ENCODE measurements around the gene GNAI1.
A peak's percentile ranks its signal among the peaks of the same experiment; 100 is the strongest.

Gene GNAI1

DNA sequence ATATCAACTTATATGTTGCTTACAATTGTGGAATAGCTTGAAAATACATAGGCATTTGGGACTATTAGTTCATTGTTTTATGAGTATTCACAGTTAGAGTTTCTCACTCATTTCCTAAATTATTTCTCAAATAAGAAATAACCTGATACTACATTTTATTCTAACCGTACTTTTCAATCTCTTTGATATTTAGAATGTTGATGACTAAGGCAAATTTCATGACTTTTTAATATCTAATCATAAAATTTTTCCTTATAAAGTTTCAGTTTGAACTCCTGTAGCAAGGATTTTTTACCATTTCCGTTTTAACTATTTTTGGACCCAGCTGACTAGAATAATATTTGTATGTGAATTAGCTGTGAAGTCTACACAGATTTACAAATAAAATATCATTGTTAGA lies 41.3 kb upstream of the GNAI1 start:
- Mint-ChIP-seq H3K27me3 (ENCODE audit: low read depth) (no peaks in the 10 kb centered on the region), H3K36me3 (ENCODE audit: low read depth) (no peaks in the 10 kb centered on the region), H3K9me3 (no peaks in the 10 kb centered on the region), H3K4me3 (no peak overlapping the region), H3K27ac (no peak overlapping the region), H3K4me1 (peaks cover 5% of the 10 kb centered on the region)
- TF ChIP-seq CTCF (IDR thresholded peaks at IDR 0.05; ENCODE audit: unreplicated experiment in 3 of 3), result no peak

- TF ChIP-seq CTCF (IDR thresholded peaks at IDR 0.05; ENCODE audit: unreplicated experiment in 3 of 3), result peak; percentile 32 to 58 (median 46)
- H3K36me3 Mint-ChIP-seq (ENCODE audit: low read depth), result no peaks in the 10 kb centered on the region
- no peak overlapping the region for H3K4me3 Mint-ChIP-seq
- H3K27ac Mint-ChIP-seq, result no peak overlapping the region
- H3K9me3 Mint-ChIP-seq, result no peaks in the 10 kb centered on the region
- H3K27me3 Mint-ChIP-seq (ENCODE audit: low read depth), result no peaks in the 10 kb centered on the region
- H3K4me1 Mint-ChIP-seq, result no peaks in the 10 kb centered on the region
Measured at GRCh38 chr7:80095545-80095944, 39.1 kb upstream of the GNAI1 start.

DNA sequence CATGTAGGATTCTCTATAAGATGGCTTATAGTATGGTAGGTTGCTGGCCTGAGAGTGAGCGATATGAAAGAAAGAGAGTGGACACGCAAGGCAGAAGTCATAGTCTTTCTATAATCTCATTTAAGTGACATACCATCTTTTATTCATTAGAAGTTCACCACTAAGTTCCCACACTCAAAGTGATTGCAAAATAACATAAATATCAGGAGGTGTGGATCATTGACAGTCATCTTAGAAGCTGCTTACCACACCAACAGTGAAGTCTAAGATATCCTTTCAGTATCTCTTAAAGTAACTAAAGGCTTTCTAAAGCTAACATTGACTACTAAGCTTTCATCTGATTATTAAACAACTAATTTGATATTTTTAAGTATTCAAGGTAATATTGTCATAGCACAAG lies 36.9 kb upstream of the GNAI1 start:
- no peaks in the 10 kb centered on the region for H3K36me3 Mint-ChIP-seq (ENCODE audit: low read depth)
- no peak overlapping the region for H3K4me3 Mint-ChIP-seq
- H3K27ac Mint-ChIP-seq, result no peak overlapping the region
- no peaks in the 10 kb centered on the region for H3K27me3 Mint-ChIP-seq (ENCODE audit: low read depth)
- no peak for TF ChIP-seq CTCF (IDR thresholded peaks at IDR 0.05; ENCODE audit: unreplicated experiment in 3 of 3)
- H3K4me1 Mint-ChIP-seq, result no peaks in the 10 kb centered on the region
- peaks cover 7% of the 10 kb centered on the region for H3K9me3 Mint-ChIP-seq

GRCh38 chr7:80098795-80099194 lies 35.8 kb upstream of the GNAI1 start:
- no peaks in the 10 kb centered on the region for H3K4me1 Mint-ChIP-seq
- H3K36me3 Mint-ChIP-seq (ENCODE audit: low read depth), result no peaks in the 10 kb centered on the region
- no peaks in the 10 kb centered on the region for H3K27me3 Mint-ChIP-seq (ENCODE audit: low read depth)
- no peak overlapping the region for H3K4me3 Mint-ChIP-seq
- peak in 2 of 3 experiments; percentile 11 to 22 for TF ChIP-seq CTCF (IDR thresholded peaks at IDR 0.05; ENCODE audit: unreplicated experiment in 3 of 3)
- H3K9me3 Mint-ChIP-seq, result peaks cover 8% of the 10 kb centered on the region
- H3K27ac Mint-ChIP-seq, result no peak overlapping the region

DNA sequence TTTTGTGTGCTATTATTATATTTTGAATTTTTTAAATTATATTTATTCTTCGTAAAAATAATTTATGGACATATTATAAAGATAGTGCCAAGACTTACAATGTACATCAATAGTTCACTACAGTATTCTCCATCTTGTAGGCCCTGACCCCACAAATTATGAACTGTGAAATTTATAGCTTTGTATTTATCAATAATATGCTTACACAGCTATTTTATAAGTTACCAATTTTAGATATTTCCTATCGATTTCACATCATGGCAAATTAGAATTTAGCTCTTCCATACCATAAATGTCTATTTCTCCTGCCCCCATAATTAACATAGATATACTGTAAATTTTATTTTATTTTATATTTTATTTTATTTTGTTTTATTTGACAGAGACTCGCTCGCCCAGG lies 34.4 kb upstream of the GNAI1 start:
- TF ChIP-seq CTCF (IDR thresholded peaks at IDR 0.05; ENCODE audit: unreplicated experiment in 3 of 3), result no peak
- Mint-ChIP-seq H3K36me3 (ENCODE audit: low read depth) (no peaks in the 10 kb centered on the region), H3K4me3 (no peak overlapping the region), H3K4me1 (no peaks in the 10 kb centered on the region), H3K27me3 (ENCODE audit: low read depth) (no peaks in the 10 kb centered on the region), H3K9me3 (peaks cover 11% of the 10 kb centered on the region), H3K27ac (no peak overlapping the region)

DNA sequence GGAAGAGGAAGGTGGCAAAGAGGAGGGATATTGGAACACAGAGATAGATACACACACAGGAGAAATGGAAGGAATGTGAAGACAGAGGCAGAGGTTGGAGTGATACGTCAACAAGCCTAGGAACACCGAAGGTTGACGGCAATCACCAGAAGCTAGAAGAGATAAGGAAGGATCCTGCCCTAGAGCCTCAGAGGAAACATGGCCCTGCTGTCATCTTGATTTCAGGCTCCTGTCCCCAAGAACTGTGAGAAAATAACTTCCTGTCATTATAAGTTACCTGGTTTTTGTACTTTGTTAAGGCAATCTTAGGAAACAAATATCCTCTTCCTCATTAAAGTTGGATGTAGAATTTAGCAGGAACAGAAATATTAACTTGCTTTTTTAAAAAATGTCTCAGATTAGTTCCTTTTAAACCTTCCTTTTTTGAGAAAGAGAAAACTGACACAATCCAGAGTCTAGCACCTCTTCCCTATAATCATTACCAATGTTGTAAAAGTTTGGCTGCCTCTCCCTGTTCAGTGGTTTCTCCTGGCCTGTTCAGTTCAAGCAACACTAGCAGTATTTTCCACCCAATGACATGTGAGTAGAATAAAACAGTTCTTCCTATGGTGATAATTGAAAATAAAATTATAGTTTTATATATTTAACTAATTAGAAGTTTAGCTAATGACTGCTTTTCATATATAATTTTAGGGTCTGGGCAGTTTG lies 28.8 kb upstream of the GNAI1 start:
- Mint-ChIP-seq H3K9me3 (peaks cover 11% of the 10 kb centered on the region), H3K4me1 (peaks cover 5% of the 10 kb centered on the region), H3K4me3 (no peak overlapping the region), H3K27me3 (ENCODE audit: low read depth) (no peaks in the 10 kb centered on the region), H3K36me3 (ENCODE audit: low read depth) (no peaks in the 10 kb centered on the region), H3K27ac (peak overlapping the region in 2 of 3 experiments; percentile 3 to 20)
- TF ChIP-seq CTCF (IDR thresholded peaks at IDR 0.05; ENCODE audit: unreplicated experiment in 3 of 3), result no peak

Data from nephron (organoid).